Nucleus accumbens (tissue), 56 donors: ENCODE data around the gene MND1.
"Not testable (repeated sequence)": the region's sequence is repeated elsewhere in the genome, so short reads cannot be mapped to it uniquely, and the experiment has no call there.

Experiments used
- DNase-seq, 56 donors: peaks; one replicate each; lab custom pipeline; 2025; lab: John Stamatoyannopoulos, UW

The MND1 gene

GRCh38 chr4:153394945-153395344 lies 50.5 kb downstream of the MND1 start:
- DNase-seq: no peak

DNA sequence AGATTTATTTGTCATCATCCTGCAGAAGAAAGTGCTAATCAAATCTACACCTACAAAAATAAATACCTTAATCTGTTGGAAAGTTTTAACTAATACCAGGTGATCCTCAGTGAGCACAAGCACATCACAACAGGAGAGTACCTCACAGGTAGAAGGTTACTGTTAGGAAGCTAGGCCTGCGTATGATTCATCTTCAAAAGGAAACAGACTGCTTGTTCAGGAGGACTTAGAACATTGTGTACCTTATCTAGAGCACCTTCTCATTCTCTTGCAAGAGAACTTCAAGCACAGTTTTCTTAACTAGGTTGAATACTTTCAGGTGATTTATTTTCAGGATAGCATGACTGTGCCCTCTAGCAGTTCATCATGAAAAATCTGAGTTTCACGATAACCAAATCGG lies 54.2 kb downstream of the MND1 start:
- no peak for DNase-seq

- DNase-seq: no peak
Measured at GRCh38 chr4:153399358-153399757, 54.9 kb downstream of the MND1 start.

DNA sequence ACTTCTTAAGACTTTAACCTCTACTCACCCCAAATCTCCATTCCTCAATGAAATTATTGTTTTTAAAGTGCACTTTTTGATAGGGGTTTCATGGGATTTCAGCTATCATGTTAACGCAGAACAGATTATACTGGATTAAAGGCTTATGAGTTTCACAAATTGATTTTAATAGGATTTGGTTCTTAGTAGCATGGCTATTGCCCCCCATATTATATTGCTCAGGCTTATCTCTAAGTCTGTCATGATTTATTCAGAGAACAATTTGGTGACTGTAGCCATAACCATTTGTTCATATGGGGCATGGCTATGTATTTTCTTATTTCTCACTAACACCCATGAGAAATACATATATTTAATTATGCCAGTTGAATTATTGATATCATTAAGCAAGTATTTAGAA lies 57.0 kb downstream of the MND1 start:
- no peak for DNase-seq

DNA sequence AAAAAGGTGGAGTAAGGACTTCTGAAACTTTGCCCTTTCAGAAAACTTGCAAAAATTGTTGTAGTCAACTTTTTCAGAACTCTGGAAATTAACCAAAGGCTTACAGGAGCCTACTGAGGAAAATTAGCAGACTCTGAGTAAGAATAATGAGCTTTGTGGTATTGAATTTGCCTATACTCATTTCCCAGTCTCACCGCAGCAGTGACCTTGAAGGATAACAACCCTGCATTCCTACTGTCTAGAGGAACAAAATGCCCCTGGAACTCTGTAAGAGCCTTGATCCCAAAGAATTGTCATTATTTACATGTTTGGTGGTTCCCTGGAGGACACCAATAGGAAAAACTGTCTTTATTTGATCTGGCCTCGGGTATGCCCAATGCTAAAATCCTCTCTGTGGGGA lies 57.9 kb downstream of the MND1 start:
- no peak for DNase-seq

GRCh38 chr4:153403726-153404125 lies 59.2 kb downstream of the MND1 start:
- no peak for DNase-seq

DNA sequence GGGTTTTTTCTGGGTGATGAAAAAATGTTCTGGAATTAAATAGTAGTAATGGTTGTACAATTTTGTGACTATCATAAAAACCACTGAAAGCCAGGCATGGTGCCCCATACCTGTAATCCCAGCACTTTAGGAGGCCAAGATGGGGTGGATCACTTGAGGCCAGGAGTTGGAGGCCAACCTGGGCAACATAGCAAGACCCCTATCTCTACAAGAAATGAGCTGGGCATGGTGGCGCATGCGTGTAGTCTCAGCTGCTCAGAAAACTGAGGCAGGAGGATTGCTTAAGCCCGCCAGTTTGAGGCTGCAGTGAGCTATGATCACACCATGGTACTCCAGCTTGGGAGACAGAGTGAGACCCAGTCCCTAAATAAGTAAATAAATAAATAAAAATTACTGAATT lies 63.4 kb downstream of the MND1 start:
- DNase-seq: no peak

GRCh38 chr4:153408932-153409331 lies 64.4 kb downstream of the MND1 start:
- no peak for DNase-seq

DNA sequence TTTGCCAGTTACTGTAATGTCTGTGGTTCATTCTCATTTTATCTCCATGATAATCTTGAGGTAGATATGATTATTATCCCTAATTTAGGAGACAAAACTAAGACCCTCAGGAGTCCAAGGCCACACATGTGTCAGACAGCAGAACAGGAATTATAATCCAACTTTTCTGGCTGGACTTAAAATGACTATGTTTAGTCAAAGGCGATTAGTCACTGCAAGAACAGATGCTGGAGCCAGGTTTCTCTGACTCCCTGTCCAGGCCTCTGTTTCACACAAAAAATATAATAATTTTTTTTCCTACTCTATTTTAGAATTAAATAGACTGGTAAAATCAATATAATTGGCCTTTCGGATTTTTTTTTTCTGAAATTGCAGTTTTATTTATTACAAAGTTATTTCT lies 64.9 kb downstream of the MND1 start:
- no peak for DNase-seq

DNA sequence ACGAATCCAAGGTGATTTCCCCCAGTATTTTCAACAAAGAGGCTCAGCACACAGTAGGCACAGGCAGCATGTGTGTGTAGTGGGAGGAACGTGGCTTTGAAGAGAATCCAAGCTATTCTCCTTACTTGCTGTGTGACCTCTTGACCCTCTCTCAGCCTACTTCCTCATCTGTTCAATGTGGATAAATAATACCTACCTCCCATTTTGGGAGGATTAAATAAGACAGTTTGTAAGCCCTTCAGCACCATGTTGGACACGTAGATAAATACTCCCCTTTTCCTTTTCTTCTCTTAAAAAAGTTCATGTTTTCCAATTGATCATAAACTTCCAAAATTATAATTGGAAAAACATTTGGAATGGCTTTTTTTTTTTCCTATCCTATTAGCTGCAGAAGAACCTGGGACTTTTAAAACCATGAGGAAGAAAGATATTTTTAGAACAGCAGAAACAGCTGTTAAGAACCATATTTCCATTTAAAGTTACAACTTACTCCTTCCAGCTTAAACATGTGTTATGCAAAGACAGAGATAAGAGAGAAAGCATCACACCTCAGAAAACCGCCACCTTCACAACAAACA lies 65.5 kb downstream of the MND1 start:
- no peak for DNase-seq

- DNase-seq: no peak
Measured at GRCh38 chr4:153413842-153414241, 69.4 kb downstream of the MND1 start.

DNA sequence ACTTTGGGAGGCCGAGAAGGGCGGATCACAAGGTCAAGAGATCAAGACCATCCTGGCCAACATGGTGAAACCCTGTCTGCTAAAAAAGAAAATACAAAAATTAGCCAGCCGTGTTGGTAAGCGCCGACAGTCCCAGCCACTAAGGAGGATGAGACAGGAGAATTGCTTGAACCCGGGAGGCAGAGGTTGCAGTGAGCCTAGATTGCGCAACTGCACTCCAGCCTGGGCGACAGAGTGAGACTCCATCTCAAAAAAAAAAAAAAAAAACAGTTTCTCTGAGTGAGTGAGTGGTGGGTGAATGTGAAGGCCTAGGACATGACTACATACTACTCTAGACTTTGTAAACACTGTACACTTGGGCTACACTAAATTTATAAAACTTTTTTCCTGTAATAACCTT lies 72.0 kb downstream of the MND1 start:
- DNase-seq: not testable (repeated sequence)

DNA sequence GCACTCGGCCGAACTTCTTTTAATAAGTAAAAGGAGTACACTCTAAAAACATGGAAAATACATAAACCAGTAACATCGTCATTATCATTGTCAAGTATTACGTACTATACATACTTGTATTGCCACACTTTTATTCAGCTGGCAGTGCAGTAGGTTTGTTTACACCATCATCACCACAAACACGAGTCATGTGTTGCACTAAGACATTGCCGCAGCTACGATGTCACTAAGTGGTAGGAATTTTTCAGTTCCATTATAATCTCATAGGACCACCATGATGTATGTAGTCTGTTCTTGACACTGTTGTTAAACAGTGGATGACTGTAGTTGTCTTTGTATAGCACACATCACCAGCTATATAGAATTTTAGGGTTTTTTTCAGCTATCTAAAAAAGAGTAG lies 73.6 kb downstream of the MND1 start:
- DNase-seq: no peak

DNA sequence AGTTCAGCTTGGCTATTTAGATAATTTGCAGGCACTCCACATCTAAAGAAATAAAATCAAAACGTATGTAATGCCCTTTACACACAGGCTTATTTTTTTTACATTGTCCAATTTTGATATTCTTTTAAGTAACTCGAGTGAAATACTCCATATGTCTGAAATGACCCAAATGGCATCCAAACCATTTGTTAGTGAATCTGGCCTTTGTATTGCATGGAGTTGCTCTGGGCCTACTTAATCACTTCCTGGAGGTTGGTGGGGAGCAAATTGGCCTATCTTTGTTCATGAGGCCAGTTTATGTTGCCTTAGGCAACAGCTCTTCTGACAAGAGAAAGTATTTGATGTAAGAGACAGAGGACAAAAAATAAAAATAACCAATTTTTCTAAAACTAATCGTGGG lies 74.1 kb downstream of the MND1 start:
- no peak for DNase-seq

DNA sequence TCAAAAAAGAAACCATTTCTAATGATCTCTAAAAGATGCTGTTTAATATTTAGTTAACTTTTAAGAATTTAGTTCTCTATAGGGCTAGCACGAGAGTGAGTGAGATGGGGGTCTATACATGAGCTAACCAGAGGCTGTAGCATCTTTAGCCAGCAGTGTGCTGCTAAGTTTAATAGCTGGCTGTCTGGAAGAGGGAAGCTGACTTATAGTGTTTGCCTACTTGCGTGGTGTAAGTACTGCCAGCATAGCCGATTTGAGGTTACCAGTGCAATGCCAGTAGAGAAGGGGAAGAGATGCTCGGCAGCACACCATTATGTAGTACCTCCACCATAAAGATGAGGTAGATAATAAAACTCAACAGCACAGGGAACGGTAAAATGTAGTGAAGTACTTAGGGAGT lies 74.5 kb downstream of the MND1 start:
- DNase-seq: no peak

DNA sequence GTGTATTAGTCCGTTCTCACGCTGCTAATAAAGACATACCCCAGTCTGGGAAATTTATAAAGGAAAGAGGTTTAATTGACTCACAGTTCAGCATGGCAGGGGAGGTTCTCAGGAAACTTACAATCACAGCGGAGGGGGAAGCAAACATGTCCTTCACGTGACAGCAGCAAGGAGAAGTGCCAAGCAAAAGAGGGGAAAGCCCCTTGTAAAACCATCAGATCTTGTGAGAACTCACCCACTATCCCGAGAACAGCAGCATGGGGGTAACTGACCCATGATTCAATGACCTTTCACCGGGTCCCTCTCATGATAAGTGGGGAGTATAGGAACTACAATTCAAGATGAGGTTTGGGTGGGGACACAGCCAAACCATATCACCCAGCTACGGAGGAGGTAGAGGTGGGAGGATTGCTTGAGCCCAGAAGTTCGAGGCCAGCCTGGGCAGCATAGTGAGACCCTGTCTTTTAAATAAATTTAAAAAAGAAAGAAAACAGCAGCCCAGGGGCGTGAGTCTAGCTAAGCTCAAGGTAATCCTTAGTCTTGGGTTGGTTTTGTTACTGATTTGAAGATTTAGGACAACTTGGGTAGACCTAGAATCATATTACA lies 75.3 kb downstream of the MND1 start:
- DNase-seq: no peak

- DNase-seq: no peak
Measured at GRCh38 chr4:153420361-153420760, 75.9 kb downstream of the MND1 start.

- DNase-seq: no peak
Measured at GRCh38 chr4:153421941-153422340, 77.5 kb downstream of the MND1 start.

GRCh38 chr4:153426207-153426885 lies 81.9 kb downstream of the MND1 start:
- no peak for DNase-seq

- DNase-seq: no peak
Measured at GRCh38 chr4:153427363-153428071, 83.0 kb downstream of the MND1 start.

DNA sequence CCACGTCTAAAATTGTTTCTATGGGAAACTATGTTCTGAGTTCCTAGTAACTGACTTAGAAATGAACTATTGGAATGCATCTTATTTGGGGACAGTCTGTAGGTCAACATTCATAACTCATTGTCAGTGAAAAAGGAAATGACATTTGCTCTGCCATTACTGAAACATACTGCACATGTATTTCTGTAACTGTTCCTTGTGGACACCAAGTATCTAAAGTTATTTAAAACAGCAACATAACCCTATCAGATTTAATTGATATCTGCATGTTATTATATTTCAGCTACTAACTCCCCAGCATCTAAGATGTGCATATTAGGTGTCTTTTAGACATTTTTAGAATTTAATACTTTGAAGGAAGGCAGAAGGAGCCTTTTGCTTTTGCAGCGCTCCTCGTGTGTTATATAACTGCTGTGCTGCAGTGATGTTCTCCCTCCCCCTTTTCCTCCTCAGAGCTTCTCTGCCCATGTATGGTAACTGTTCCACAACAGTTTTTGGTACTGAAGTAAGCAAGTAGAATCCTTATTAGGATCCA lies 84.5 kb downstream of the MND1 start:
- DNase-seq: peak in 8 of 56 donors; percentile 2 to 44 (median 14)
